Stimulated activated CD4-positive, alpha-beta T cell treated with anti-CD3 and anti-CD28 coated beads, TNF-alpha, amount 100 ng/mL, for 4 hours (primary cell): ENCODE results near the gene VAV1.
"Not testable (repeated sequence)": the region's sequence is repeated elsewhere in the genome, so short reads cannot be mapped to it uniquely, and the experiment has no call there.

Experiments used
- DNase-seq, 3 experiments: peaks; one replicate each; pipeline ENCODE4 v3.0.0-alpha.2; 2020; ENCODE audit warnings: low read depth in 3 of 3

VAV1 gene

GRCh38 chr19:6852001-6852400 is 79.5 kb downstream of the VAV1 start:
- DNase-seq = no peak

GRCh38 chr19:6853868-6854267 is 81.4 kb downstream of the VAV1 start:
- DNase-seq = no peak

- DNase-seq = no peak
Measured at GRCh38 chr19:6854758-6855157, 82.2 kb downstream of the VAV1 start.

- DNase-seq = no peak
Measured at GRCh38 chr19:6856749-6857372, 84.4 kb downstream of the VAV1 start.

GRCh38 chr19:6861683-6862286 is 89.3 kb downstream of the VAV1 start:
- DNase-seq = no peak

GRCh38 chr19:6862673-6863078 is 90.2 kb downstream of the VAV1 start:
- peak; percentile 80 to 85 (median 83) for DNase-seq

GRCh38 chr19:6864325-6864940 is 91.9 kb downstream of the VAV1 start:
- no peak for DNase-seq

GRCh38 chr19:6865849-6866248 is 93.3 kb downstream of the VAV1 start:
- DNase-seq = no peak

GRCh38 chr19:6866741-6867151 is 94.2 kb downstream of the VAV1 start:
- DNase-seq = no peak

- no peak for DNase-seq
Measured at GRCh38 chr19:6868351-6868750, 95.8 kb downstream of the VAV1 start.

- not testable (repeated sequence) for DNase-seq
Measured at GRCh38 chr19:6869151-6869882, 96.8 kb downstream of the VAV1 start.

- DNase-seq = no peak
Measured at GRCh38 chr19:6873708-6874431, 101.4 kb downstream of the VAV1 start.

- DNase-seq = no peak
Measured at GRCh38 chr19:6875218-6875617, 102.7 kb downstream of the VAV1 start.

GRCh38 chr19:6876748-6877147 is 104.2 kb downstream of the VAV1 start:
- no peak for DNase-seq

GRCh38 chr19:6877766-6878165 is 105.3 kb downstream of the VAV1 start:
- no peak for DNase-seq

GRCh38 chr19:6886277-6886897 is 113.9 kb downstream of the VAV1 start:
- DNase-seq = no peak

- DNase-seq = no peak
Measured at GRCh38 chr19:6887316-6887715, 114.8 kb downstream of the VAV1 start, which contains the start of gene ADGRE1. ADGRE1 (plus strand) TSS chr19:6887579; CDS start chr19:6887609, 30 bp downstream.

- no peak for DNase-seq
Measured at GRCh38 chr19:6888967-6889366, 116.5 kb downstream of the VAV1 start.

- no peak for DNase-seq
Measured at GRCh38 chr19:6890401-6890913, 117.9 kb downstream of the VAV1 start.

GRCh38 chr19:6890938-6891337 is 118.4 kb downstream of the VAV1 start:
- DNase-seq = no peak

GRCh38 chr19:6891761-6892385 is 119.4 kb downstream of the VAV1 start:
- DNase-seq = no peak
